A673 (cell line): ENCODE measurements around the gene HMGCS2. TPM values are rescaled to one million over a fixed set of nuclear protein-coding genes. Genes with fewer than 3 reads are reported as not detected.

Experiments
- BruUV-seq: library from RNA; stranded (reverse); fragments of 400-500 nt; replicated peaks from 2 replicates; lab custom pipeline; 2021; lab: Mats Ljungman, UMichigan
- CTCF ChIA-PET: fragments of 300-600 bp; sonication (Branson Sonifier 250); formaldehyde crosslinking; loops from one replicate; lab custom pipeline; 2022; ENCODE audit warnings: antibody characterized with exemption; lab: Charles Lee
- POLR2A ChIA-PET: fragments of 300-600 bp; sonication (Branson Sonifier 250); formaldehyde crosslinking; loops from one replicate; lab custom pipeline; 2022; ENCODE audit warnings: antibody characterized with exemption; ENCODE audit not compliant: low non-redundant PET; lab: Charles Lee
- DNase-seq: peaks from one replicate; pipeline ENCODE4 v3.0.0-alpha.2; 2015; ENCODE audit warnings: low spot score
- H3K27ac ChIP-seq: fragments of 200-600 bp; sonication (generic); 2 replicates; pipeline ENCODE4 v1.5.1; 2016; ENCODE audit warnings: mixed run types, low read depth, mild to moderate bottlenecking, mixed read lengths, antibody characterized with exemption, low read length; ENCODE audit not compliant: poor library complexity, severe bottlenecking
- H3K27me3 ChIP-seq: fragments of 200-600 bp; sonication (generic); replicated peaks from 2 replicates; pipeline ENCODE4 v1.6.1; 2017; ENCODE audit warnings: mixed run types, low read depth, mild to moderate bottlenecking, mixed read lengths, antibody characterized with exemption, low read length; ENCODE audit not compliant: insufficient read depth, poor library complexity
- H3K36me3 ChIP-seq: fragments of 200-600 bp; sonication (generic); 2 replicates; pipeline ENCODE4 v1.6.1; 2016; ENCODE audit warnings: mixed run types, mild to moderate bottlenecking, mixed read lengths, antibody characterized with exemption, low read length; ENCODE audit not compliant: insufficient read depth, poor library complexity, severe bottlenecking
- H3K4me1 ChIP-seq: fragments of 200-600 bp; sonication (generic); 2 replicates; pipeline ENCODE4 v1.6.1; 2017; ENCODE audit warnings: mixed run types, mild to moderate bottlenecking, mixed read lengths, antibody characterized with exemption, low read length; ENCODE audit not compliant: insufficient read depth, poor library complexity, severe bottlenecking
- H3K4me3 ChIP-seq: fragments of 200-600 bp; sonication (generic); 2 replicates; pipeline ENCODE4 v1.5.1; 2016; ENCODE audit warnings: low read depth, mixed run types, mild to moderate bottlenecking, mixed read lengths, low read length; ENCODE audit not compliant: poor library complexity, severe bottlenecking
- H3K9me3 ChIP-seq: fragments of 200-600 bp; sonication (generic); 2 replicates; pipeline ENCODE4 v1.6.1; 2016; ENCODE audit warnings: mixed run types, low read depth, mild to moderate bottlenecking, mixed read lengths, antibody characterized with exemption, low read length; ENCODE audit not compliant: poor library complexity, severe bottlenecking
- CTCF ChIP-seq: fragments of 300-800, 200-600 bp; sonication (generic); conservative IDR thresholded peaks from 2 replicates; pipeline ENCODE4 v1.5.1; 2017; ENCODE audit warnings: low read depth, mild to moderate bottlenecking, antibody characterized with exemption, low read length, moderate library complexity, mixed read lengths
- EZH2 ChIP-seq: fragments of 200-600 bp; sonication (generic); IDR thresholded peaks from 2 replicates; pipeline ENCODE4 v1.6.1; 2017; ENCODE audit warnings: borderline replicate concordance, low read depth, mild to moderate bottlenecking, mixed read lengths, antibody characterized with exemption, low read length; ENCODE audit not compliant: poor library complexity, severe bottlenecking
- intact Hi-C: fragments of 100-400 bp; cut with micrococcal nuclease; formaldehyde crosslinking; loops from one replicate; pipeline ENCODE4 v1.10.0; 2022; ENCODE audit not compliant: unreplicated experiment
- total RNA-seq: library from RNA; stranded (reverse); gene quantifications from 2 replicates; pipeline ENCODE4 v1.2.3, GENCODE V29; 2021

HMGCS2 gene
- total RNA-seq, 1 experiment from 2014 or later: not detected

- intact Hi-C loops: no loop called here
- DNase-seq: no peak
- ChIA-PET CTCF (no interaction called here), POLR2A (no interaction called here)
- H3K36me3 ChIP-seq: no peaks in the 10 kb centered on the region
- no TSS peak for BruUV-seq
- H3K4me1 ChIP-seq: peaks cover 20% of the 10 kb centered on the region
- H3K27me3 ChIP-seq: no peaks in the 10 kb centered on the region
- H3K27ac ChIP-seq: no peak overlapping the region
- no peak overlapping the region for H3K4me3 ChIP-seq
- no peaks in the 10 kb centered on the region for H3K9me3 ChIP-seq
- TF ChIP-seq CTCF: no peak
- no peak for TF ChIP-seq EZH2
These were observed 5.8 kb downstream of the HMGCS2 start for GRCh38 chr1:119762953-119763352.

DNA sequence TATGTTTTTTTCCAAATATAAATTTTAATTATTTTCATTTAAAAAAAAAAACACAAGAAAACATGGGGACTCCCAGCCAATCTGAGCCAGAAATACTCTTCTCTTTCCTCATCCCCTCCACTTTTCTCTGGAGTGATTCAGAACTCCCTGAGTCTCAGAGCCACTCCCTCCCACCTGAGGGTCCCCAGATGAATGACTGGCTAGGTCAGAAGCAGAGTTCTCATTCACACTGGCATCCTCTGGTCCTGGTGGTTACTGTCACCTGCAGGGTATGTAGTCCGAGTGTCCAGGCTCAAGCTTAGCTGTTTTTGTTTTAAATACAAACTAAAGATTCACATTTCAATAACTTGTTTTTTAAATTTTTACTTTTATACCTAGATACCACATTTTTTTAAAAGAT is 6.3 kb downstream of the HMGCS2 start:
- no peak overlapping the region for H3K27ac ChIP-seq
- no peak overlapping the region for H3K4me3 ChIP-seq
- DNase-seq: no peak
- CTCF ChIA-PET: no interaction called here
- no peaks in the 10 kb centered on the region for H3K9me3 ChIP-seq
- BruUV-seq: no TSS peak
- TF ChIP-seq EZH2 (no peak), CTCF (no peak)
- H3K4me1 ChIP-seq: peaks cover 15% of the 10 kb centered on the region
- no peaks in the 10 kb centered on the region for H3K36me3 ChIP-seq
- POLR2A ChIA-PET: no interaction called here
- H3K27me3 ChIP-seq: no peaks in the 10 kb centered on the region
- intact Hi-C loops: no loop called here

GRCh38 chr1:119758584-119758983 is 10.1 kb downstream of the HMGCS2 start:
- Histone ChIP-seq H3K4me1 (no peaks in the 10 kb centered on the region), H3K9me3 (no peaks in the 10 kb centered on the region), H3K27me3 (no peaks in the 10 kb centered on the region), H3K27ac (no peak overlapping the region), H3K4me3 (no peak overlapping the region), H3K36me3 (no peaks in the 10 kb centered on the region)
- POLR2A ChIA-PET: no interaction called here
- no TSS peak for BruUV-seq
- CTCF ChIA-PET: no interaction called here
- no peak for TF ChIP-seq EZH2
- intact Hi-C loops: no loop called here
- no peak for DNase-seq

DNA sequence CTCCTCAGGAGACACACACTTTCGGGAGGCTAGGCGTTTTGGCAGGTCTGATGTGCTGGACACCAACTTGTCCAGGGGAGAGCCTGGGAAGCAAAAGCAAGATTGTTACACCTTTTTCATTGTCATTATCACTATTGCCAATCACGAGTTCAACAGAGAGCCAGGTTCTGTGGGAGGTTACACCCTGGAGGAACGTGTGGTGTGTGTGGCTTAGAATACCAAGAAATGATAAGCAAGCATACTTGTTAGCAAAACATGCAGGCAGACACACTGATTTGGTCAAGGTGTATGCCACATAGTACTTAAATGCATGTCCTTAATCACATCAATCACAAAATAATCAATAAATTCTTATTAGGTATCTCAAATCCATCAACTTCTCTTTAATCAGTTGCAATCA is 16.1 kb downstream of the HMGCS2 start:
- BruUV-seq: no TSS peak
- Histone ChIP-seq H3K27ac (no peak overlapping the region), H3K4me1 (no peaks in the 10 kb centered on the region), H3K9me3 (no peaks in the 10 kb centered on the region), H3K4me3 (no peak overlapping the region), H3K36me3 (no peaks in the 10 kb centered on the region), H3K27me3 (no peaks in the 10 kb centered on the region)
- TF ChIP-seq CTCF (no peak), EZH2 (no peak)
- POLR2A ChIA-PET: no interaction called here
- CTCF ChIA-PET: no interaction called here
- DNase-seq: no peak
- intact Hi-C loops: no loop called here
